ENCODE results near the gene HEMGN. TPM values are rescaled to one million over a fixed set of nuclear protein-coding genes. Genes with fewer than 3 reads are reported as not detected.

Gene HEMGN
- total RNA-seq, 1 experiment from 2014 or later, result 0.11 TPM

DNA sequence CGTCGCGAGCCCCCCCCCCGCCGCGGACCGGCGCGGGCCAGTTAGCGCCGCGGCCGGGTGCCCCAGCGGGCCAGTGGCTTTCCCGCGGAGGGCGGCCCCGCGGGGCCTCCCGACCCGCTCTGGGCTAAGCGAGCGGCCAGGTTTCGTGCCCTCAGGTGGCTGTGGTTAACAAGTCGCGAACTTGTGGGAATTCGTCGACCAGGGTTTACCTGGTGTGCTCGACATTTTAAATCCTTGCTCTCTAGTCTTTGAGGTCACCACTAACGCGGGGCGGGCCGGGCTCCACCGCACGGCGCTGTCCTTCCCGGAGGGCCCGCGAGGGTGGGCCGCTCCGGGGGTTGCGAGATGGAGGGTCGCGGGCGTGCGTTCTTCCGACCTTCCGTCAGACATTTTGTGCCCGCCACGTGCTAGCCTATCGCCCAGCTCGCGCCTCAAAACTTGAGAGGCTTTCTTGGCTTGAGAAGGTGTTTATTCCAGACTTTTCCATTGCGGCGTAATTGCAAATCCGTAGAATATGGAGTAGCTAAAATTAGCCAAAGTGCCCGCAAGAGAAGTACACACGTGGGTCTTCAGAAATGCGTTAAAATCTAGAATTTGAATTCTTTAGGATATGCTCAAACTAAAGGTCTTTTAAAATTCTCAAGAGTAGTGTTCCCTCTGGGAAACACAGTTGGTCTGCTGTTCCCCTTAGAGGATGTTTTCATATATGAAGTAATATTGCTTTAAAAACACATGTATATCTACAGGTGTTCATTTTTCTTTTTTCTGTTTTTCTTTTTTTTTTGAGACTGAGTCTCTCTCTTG lies 47.3 kb upstream of the HEMGN start:
- ATAC-seq (no peak), DNase-seq (ENCODE audit: low spot score) (peak; percentile 31)
- CTCF ChIA-PET, result interaction anchor here (1.1 kb wide), 1 partner anchor 12 kb away, joined by 3 read pairs; no protein-coding TSS in a partner anchor
- peak; percentile 5; the same call in 1 of the 2 replicates for TF ChIP-seq ZNF423 (CRISPR knock-in tag; IDR thresholded peaks at IDR 0.05)
- TF ChIP-seq, protein P1, sequence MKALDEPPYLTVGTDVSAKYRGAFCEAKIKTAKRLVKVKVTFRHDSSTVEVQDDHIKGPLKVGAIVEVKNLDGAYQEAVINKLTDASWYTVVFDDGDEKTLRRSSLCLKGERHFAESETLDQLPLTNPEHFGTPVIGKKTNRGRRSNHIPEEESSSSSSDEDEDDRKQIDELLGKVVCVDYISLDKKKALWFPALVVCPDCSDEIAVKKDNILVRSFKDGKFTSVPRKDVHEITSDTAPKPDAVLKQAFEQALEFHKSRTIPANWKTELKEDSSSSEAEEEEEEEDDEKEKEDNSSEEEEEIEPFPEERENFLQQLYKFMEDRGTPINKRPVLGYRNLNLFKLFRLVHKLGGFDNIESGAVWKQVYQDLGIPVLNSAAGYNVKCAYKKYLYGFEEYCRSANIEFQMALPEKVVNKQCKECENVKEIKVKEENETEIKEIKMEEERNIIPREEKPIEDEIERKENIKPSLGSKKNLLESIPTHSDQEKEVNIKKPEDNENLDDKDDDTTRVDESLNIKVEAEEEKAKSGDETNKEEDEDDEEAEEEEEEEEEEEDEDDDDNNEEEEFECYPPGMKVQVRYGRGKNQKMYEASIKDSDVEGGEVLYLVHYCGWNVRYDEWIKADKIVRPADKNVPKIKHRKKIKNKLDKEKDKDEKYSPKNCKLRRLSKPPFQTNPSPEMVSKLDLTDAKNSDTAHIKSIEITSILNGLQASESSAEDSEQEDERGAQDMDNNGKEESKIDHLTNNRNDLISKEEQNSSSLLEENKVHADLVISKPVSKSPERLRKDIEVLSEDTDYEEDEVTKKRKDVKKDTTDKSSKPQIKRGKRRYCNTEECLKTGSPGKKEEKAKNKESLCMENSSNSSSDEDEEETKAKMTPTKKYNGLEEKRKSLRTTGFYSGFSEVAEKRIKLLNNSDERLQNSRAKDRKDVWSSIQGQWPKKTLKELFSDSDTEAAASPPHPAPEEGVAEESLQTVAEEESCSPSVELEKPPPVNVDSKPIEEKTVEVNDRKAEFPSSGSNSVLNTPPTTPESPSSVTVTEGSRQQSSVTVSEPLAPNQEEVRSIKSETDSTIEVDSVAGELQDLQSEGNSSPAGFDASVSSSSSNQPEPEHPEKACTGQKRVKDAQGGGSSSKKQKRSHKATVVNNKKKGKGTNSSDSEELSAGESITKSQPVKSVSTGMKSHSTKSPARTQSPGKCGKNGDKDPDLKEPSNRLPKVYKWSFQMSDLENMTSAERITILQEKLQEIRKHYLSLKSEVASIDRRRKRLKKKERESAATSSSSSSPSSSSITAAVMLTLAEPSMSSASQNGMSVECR (CRISPR knock-in tag; IDR thresholded peaks at IDR 0.05; ENCODE audit: borderline replicate concordance), result peak; percentile 34
- peak; percentile 52; the same call in 1 of the 2 replicates for TF ChIP-seq TEAD1 (CRISPR knock-in tag; IDR thresholded peaks at IDR 0.05)
- TF ChIP-seq ETV6 (CRISPR knock-in tag; IDR thresholded peaks at IDR 0.05), result peak; percentile 78
- TF ChIP-seq CREM (CRISPR knock-in tag; IDR thresholded peaks at IDR 0.05), result peak; percentile 12; the same call in 1 of the 2 replicates
- TF ChIP-seq, protein P2, sequence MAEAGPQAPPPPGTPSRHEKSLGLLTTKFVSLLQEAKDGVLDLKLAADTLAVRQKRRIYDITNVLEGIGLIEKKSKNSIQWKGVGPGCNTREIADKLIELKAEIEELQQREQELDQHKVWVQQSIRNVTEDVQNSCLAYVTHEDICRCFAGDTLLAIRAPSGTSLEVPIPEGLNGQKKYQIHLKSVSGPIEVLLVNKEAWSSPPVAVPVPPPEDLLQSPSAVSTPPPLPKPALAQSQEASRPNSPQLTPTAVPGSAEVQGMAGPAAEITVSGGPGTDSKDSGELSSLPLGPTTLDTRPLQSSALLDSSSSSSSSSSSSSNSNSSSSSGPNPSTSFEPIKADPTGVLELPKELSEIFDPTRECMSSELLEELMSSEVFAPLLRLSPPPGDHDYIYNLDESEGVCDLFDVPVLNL (CRISPR knock-in tag; IDR thresholded peaks at IDR 0.05; ENCODE audit: borderline replicate concordance, low read depth), result no peak
- no peak for TF ChIP-seq ZNF396 (CRISPR knock-in tag; IDR thresholded peaks at IDR 0.05; ENCODE audit: borderline replicate concordance)
- TF ChIP-seq, protein P3, sequence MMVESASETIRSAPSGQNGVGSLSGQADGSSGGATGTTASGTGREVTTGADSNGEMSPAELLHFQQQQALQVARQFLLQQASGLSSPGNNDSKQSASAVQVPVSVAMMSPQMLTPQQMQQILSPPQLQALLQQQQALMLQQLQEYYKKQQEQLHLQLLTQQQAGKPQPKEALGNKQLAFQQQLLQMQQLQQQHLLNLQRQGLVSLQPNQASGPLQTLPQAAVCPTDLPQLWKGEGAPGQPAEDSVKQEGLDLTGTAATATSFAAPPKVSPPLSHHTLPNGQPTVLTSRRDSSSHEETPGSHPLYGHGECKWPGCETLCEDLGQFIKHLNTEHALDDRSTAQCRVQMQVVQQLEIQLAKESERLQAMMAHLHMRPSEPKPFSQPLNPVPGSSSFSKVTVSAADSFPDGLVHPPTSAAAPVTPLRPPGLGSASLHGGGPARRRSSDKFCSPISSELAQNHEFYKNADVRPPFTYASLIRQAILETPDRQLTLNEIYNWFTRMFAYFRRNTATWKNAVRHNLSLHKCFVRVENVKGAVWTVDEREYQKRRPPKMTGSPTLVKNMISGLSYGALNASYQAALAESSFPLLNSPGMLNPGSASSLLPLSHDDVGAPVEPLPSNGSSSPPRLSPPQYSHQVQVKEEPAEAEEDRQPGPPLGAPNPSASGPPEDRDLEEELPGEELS (CRISPR knock-in tag; IDR thresholded peaks at IDR 0.05), result peak; percentile 86
- no peak for TF ChIP-seq ZNF263 (CRISPR knock-in tag; IDR thresholded peaks at IDR 0.05; ENCODE audit: low read depth)
- TF ChIP-seq TP53 (CRISPR knock-in tag; IDR thresholded peaks at IDR 0.05), result no peak
- no peak for TF ChIP-seq ZNF138 (CRISPR knock-in tag; conservative IDR thresholded peaks at IDR 0.05)
- TF ChIP-seq, protein P4, sequence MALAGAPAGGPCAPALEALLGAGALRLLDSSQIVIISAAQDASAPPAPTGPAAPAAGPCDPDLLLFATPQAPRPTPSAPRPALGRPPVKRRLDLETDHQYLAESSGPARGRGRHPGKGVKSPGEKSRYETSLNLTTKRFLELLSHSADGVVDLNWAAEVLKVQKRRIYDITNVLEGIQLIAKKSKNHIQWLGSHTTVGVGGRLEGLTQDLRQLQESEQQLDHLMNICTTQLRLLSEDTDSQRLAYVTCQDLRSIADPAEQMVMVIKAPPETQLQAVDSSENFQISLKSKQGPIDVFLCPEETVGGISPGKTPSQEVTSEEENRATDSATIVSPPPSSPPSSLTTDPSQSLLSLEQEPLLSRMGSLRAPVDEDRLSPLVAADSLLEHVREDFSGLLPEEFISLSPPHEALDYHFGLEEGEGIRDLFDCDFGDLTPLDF (CRISPR knock-in tag; IDR thresholded peaks at IDR 0.05), result 0 out of 2 replicates have a peak, but pooled peaks have one; percentile 63
- TF ChIP-seq, protein P5, sequence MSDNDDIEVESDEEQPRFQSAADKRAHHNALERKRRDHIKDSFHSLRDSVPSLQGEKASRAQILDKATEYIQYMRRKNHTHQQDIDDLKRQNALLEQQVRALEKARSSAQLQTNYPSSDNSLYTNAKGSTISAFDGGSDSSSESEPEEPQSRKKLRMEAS (CRISPR knock-in tag; IDR thresholded peaks at IDR 0.05), result peak; percentile 91
- TF ChIP-seq, protein P6, sequence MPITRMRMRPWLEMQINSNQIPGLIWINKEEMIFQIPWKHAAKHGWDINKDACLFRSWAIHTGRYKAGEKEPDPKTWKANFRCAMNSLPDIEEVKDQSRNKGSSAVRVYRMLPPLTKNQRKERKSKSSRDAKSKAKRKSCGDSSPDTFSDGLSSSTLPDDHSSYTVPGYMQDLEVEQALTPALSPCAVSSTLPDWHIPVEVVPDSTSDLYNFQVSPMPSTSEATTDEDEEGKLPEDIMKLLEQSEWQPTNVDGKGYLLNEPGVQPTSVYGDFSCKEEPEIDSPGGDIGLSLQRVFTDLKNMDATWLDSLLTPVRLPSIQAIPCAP (CRISPR knock-in tag; IDR thresholded peaks at IDR 0.05), result no peak
- TF ChIP-seq, protein P7, sequence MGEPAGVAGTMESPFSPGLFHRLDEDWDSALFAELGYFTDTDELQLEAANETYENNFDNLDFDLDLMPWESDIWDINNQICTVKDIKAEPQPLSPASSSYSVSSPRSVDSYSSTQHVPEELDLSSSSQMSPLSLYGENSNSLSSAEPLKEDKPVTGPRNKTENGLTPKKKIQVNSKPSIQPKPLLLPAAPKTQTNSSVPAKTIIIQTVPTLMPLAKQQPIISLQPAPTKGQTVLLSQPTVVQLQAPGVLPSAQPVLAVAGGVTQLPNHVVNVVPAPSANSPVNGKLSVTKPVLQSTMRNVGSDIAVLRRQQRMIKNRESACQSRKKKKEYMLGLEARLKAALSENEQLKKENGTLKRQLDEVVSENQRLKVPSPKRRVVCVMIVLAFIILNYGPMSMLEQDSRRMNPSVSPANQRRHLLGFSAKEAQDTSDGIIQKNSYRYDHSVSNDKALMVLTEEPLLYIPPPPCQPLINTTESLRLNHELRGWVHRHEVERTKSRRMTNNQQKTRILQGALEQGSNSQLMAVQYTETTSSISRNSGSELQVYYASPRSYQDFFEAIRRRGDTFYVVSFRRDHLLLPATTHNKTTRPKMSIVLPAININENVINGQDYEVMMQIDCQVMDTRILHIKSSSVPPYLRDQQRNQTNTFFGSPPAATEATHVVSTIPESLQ (CRISPR knock-in tag; IDR thresholded peaks at IDR 0.05), result no peak
- no peak for TF ChIP-seq TEAD4 (CRISPR knock-in tag; IDR thresholded peaks at IDR 0.05)
- no peak for TF ChIP-seq SOX15 (CRISPR knock-in tag; IDR thresholded peaks at IDR 0.05)
- TF ChIP-seq, protein P8, sequence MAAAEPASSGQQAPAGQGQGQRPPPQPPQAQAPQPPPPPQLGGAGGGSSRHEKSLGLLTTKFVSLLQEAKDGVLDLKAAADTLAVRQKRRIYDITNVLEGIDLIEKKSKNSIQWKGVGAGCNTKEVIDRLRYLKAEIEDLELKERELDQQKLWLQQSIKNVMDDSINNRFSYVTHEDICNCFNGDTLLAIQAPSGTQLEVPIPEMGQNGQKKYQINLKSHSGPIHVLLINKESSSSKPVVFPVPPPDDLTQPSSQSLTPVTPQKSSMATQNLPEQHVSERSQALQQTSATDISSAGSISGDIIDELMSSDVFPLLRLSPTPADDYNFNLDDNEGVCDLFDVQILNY (CRISPR knock-in tag; IDR thresholded peaks at IDR 0.05), result peak; percentile 10; the same call in 1 of the 2 replicates
- TF ChIP-seq, protein P9, sequence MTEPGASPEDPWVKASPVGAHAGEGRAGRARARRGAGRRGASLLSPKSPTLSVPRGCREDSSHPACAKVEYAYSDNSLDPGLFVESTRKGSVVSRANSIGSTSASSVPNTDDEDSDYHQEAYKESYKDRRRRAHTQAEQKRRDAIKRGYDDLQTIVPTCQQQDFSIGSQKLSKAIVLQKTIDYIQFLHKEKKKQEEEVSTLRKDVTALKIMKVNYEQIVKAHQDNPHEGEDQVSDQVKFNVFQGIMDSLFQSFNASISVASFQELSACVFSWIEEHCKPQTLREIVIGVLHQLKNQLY (CRISPR knock-in tag; IDR thresholded peaks at IDR 0.05), result no peak
- no peak for TF ChIP-seq IRF2 (CRISPR knock-in tag; IDR thresholded peaks at IDR 0.05; ENCODE audit: borderline replicate concordance, low read depth)
- H3K27ac Mint-ChIP-seq, result no peak overlapping the region
- H3K27me3 Mint-ChIP-seq (ENCODE audit: low read depth), result peaks cover 45% of the 10 kb centered on the region
- POLR2A ChIA-PET, result no interaction called here
- peak overlapping the region; percentile 63 for H3K4me3 Mint-ChIP-seq
- no peaks in the 10 kb centered on the region for H3K36me3 Mint-ChIP-seq
- no peaks in the 10 kb centered on the region for H3K9me3 Mint-ChIP-seq
- peaks cover 38% of the 10 kb centered on the region for H3K4me1 Mint-ChIP-seq
